Natural killer cell (primary cell): Measurements from ENCODE around the gene DPP7. TPM values are rescaled to one million over a fixed set of nuclear protein-coding genes. Genes with fewer than 3 reads are reported as not detected.

ENCODE experiments used
- ATAC-seq, 3 donors: fragments of 150-1000 bp in 2 of 3; fragments of 200-7000 bp in 1 of 3; cut with Tn5 transposase; 1 replicate in 1 of 3; 2 replicates in 2 of 3; pipeline ENCODE4 v1.10.0; 2021; ENCODE audit warnings: mild to moderate bottlenecking in 2 of 3, moderate library complexity in 2 of 3
- DNase-seq, 2 donors: peaks; one replicate each; pipeline versions ENCODE4 v3.0.0 to v3.0.0-alpha.2; 2013 to 2021; ENCODE audit warnings: mixed read lengths in 1 of 2
- H3K27ac ChIP-seq: one replicate; pipeline ENCODE4 v1.5.1; 2013; ENCODE audit warnings: mild to moderate bottlenecking, low read length
- H3K27me3 ChIP-seq: one replicate; pipeline ENCODE4 v1.6.1; 2013; ENCODE audit warnings: low read length; ENCODE audit not compliant: control insufficient read depth, insufficient read depth
- H3K36me3 ChIP-seq: one replicate; pipeline ENCODE4 v1.6.1; 2013; ENCODE audit warnings: low read length; ENCODE audit not compliant: control insufficient read depth, insufficient read depth
- H3K4me1 ChIP-seq: one replicate; pipeline ENCODE4 v1.6.1; 2013; ENCODE audit warnings: low read length; ENCODE audit not compliant: control insufficient read depth, insufficient read depth
- H3K4me3 ChIP-seq: one replicate; pipeline ENCODE4 v1.5.1; 2013; ENCODE audit warnings: low read length
- H3K9me3 ChIP-seq: one replicate; pipeline ENCODE4 v1.6.1; 2013; ENCODE audit warnings: low read length; ENCODE audit not compliant: control insufficient read depth, insufficient read depth
- H3K27ac Mint-ChIP-seq, 2 donors: one replicate each; pipeline ENCODE4 v1.8.0; 2022; ENCODE audit warnings: mild to moderate bottlenecking in 2 of 2, mixed read lengths in 2 of 2, moderate library complexity in 1 of 2
- H3K27me3 Mint-ChIP-seq, 2 donors: one replicate each; pipeline ENCODE4 v1.8.0; 2022; ENCODE audit warnings: low read depth in 2 of 2, mixed read lengths in 2 of 2
- H3K36me3 Mint-ChIP-seq: one replicate; pipeline ENCODE4 v1.8.0; 2022; ENCODE audit warnings: mixed read lengths
- H3K4me1 Mint-ChIP-seq, 2 donors: one replicate each; pipeline ENCODE4 v1.8.0; 2022; ENCODE audit warnings: mixed read lengths in 2 of 2
- H3K4me3 Mint-ChIP-seq: one replicate; pipeline ENCODE4 v1.8.0; 2022; ENCODE audit warnings: mild to moderate bottlenecking, moderate library complexity, mixed read lengths
- H3K9me3 Mint-ChIP-seq, 2 donors: one replicate each; pipeline ENCODE4 v1.8.0; 2022; ENCODE audit warnings: mixed read lengths in 2 of 2
- WGBS: methylation state at CpG from one replicate; pipeline ENCODE4 v1.1.7; 2013; ENCODE audit warnings: missing lambda C conversion rate; ENCODE audit not compliant: insufficient coverage; 5-methylcytosine and 5-hydroxymethylcytosine counted together
- intact Hi-C: fragments of 100-400 bp; cut with micrococcal nuclease; formaldehyde crosslinking; loops from one replicate; pipeline ENCODE4 v1.14.2; 2022
- total RNA-seq, 4 donors: library from RNA; stranded (reverse); fragments of 120-200 nt in 1 of 4; gene quantifications; one replicate each; pipeline versions ENCODE4 v1.2.3 to v1.2.4, GENCODE V29; 2013 to 2022
- TF ChIP-seq, protein P1 (sequence below): fragments of 200-600 bp; IDR thresholded peaks from one replicate; pipeline ENCODE4 v1.8.0; 2022; ENCODE audit warnings: antibody characterized with exemption

The DPP7 gene
- total RNA-seq, 3 donors from 2014 or later (not counting 1 experiment from before 2014, with no cell fraction given), result 233 to 264 (median 251) TPM

DNA sequence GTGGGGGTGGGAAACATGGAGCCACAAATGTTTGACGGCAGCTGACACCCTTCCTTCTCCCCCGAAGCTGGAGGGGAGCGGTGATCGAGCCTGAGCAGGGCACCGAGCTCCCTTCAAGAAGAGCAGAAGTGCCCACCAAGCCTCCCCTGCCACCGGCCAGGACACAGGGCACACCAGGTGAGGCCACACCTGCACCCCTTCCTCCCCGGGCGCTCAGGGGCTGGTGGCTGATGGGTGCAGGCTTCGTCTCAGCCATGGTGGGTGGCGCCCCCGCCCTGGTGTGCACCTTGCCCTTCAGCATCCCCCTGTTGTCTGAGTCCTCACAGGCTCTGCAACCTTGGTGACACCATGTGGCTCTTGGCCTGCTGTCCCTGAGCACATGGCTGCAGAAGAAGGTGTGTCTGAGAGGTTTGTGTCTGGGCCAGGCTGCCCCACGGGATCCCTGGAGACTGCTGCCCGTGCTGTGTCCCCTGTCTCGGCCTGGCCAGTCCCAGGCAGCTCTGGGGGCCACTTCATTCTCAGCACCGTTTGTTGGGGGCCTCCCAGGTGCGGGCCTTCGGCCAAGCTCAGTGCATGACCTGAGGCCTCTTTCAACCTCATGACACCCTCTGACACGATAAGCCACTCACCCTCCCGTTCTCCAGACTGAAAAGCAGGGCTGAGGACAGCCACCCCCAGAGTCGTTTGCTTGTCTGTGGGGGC is 16.6 kb downstream of the DPP7 start:
- Histone ChIP-seq H3K9me3 (no peaks in the 10 kb centered on the region), H3K27ac (no peak overlapping the region), H3K4me1 (peaks cover 24% of the 10 kb centered on the region), H3K36me3 (peaks cover 56% of the 10 kb centered on the region), H3K4me3 (no peak overlapping the region), H3K27me3 (no peaks in the 10 kb centered on the region)
- H3K4me3 Mint-ChIP-seq, result no peak overlapping the region
- DNase-seq (no peak), ATAC-seq (no peak)
- H3K9me3 Mint-ChIP-seq, result no peaks in the 10 kb centered on the region
- H3K4me1 Mint-ChIP-seq, result peaks cover 9 to 14% of the 10 kb centered on the region in 2 donors
- TF ChIP-seq, protein P1, sequence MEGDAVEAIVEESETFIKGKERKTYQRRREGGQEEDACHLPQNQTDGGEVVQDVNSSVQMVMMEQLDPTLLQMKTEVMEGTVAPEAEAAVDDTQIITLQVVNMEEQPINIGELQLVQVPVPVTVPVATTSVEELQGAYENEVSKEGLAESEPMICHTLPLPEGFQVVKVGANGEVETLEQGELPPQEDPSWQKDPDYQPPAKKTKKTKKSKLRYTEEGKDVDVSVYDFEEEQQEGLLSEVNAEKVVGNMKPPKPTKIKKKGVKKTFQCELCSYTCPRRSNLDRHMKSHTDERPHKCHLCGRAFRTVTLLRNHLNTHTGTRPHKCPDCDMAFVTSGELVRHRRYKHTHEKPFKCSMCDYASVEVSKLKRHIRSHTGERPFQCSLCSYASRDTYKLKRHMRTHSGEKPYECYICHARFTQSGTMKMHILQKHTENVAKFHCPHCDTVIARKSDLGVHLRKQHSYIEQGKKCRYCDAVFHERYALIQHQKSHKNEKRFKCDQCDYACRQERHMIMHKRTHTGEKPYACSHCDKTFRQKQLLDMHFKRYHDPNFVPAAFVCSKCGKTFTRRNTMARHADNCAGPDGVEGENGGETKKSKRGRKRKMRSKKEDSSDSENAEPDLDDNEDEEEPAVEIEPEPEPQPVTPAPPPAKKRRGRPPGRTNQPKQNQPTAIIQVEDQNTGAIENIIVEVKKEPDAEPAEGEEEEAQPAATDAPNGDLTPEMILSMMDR, result no peak
- no peak overlapping the region for H3K27ac Mint-ChIP-seq
- intact Hi-C loops, result no loop called here
- WGBS, result 97% methylated on average over 20 of the region's 20 CpGs
- H3K27me3 Mint-ChIP-seq, result no peaks in the 10 kb centered on the region
- H3K36me3 Mint-ChIP-seq, result no peaks in the 10 kb centered on the region

GRCh38 chr9:137096785-137097546 is 17.6 kb downstream of the DPP7 start:
- no peaks in the 10 kb centered on the region for H3K9me3 Mint-ChIP-seq
- H3K4me1 Mint-ChIP-seq, result peaks cover 9 to 14% of the 10 kb centered on the region in 2 donors
- H3K27ac Mint-ChIP-seq, result peak overlapping the region; percentile 93 to 97
- Histone ChIP-seq H3K9me3 (no peaks in the 10 kb centered on the region), H3K36me3 (peaks cover 55% of the 10 kb centered on the region), H3K4me3 (no peak overlapping the region), H3K27ac (peak overlapping the region; percentile 69), H3K27me3 (no peaks in the 10 kb centered on the region), H3K4me1 (peaks cover 24% of the 10 kb centered on the region)
- 95% methylated on average over 31 of the region's 31 CpGs for WGBS
- no peak overlapping the region for H3K4me3 Mint-ChIP-seq
- TF ChIP-seq, protein P1, result no peak
- DNase-seq (no peak), ATAC-seq (no peak)
- no peaks in the 10 kb centered on the region for H3K27me3 Mint-ChIP-seq
- intact Hi-C loops, result no loop called here
- H3K36me3 Mint-ChIP-seq, result no peaks in the 10 kb centered on the region

DNA sequence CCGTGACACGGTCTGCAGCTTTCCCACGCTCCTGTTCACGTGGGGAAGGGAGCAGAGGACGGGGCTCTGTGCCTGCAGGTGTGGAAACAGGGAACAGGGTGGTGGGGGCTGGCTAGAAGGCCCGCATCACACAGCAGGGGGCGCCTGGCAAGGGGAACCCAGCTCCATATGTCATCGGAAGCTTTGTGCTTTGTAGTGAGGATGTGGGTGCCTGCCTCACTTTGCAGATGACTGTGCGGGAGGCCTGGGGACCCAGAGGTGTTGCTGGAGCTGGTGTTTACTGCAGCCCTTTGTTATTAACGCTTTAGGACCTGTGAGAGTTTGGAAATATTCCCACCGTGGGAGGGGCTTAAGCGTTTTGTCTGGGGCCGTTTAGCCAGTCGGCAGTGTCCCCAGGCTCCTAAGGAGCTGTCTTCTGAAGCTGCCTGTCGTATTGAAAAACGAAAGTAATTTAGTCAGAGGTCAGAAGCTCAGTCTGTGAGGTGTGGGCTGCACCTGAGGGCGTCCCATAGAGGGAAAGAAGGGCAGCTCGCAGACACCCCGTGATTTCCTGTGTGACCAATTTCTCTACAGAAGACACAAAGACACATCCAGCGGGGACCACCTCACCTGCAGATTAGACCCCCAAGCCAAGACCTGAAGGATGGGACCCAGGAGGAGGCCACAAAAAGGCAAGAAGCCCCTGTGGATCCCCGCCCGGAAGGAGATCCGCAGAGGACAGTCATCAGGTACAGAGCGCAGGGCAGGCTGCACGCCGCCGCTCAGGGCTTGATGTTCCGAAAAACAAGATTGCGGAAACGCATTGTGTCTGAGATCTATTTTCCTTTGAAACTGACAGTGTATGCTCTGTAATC is 18.6 kb downstream of the DPP7 start:
- peak overlapping the region; percentile 86 for H3K4me3 Mint-ChIP-seq
- H3K9me3 Mint-ChIP-seq, result no peaks in the 10 kb centered on the region
- DNase-seq, result peak; percentile 73 to 94
- peaks cover 50% of the 10 kb centered on the region for H3K36me3 ChIP-seq
- peaks cover 9 to 14% of the 10 kb centered on the region in 2 donors for H3K4me1 Mint-ChIP-seq
- H3K27me3 ChIP-seq, result no peaks in the 10 kb centered on the region
- peak overlapping the region; percentile 93 to 97 for H3K27ac Mint-ChIP-seq
- H3K27me3 Mint-ChIP-seq, result no peaks in the 10 kb centered on the region
- no peaks in the 10 kb centered on the region for H3K9me3 ChIP-seq
- peaks cover 24% of the 10 kb centered on the region for H3K4me1 ChIP-seq
- peak; percentile 94 to 96 (median 95) for ATAC-seq
- no peaks in the 10 kb centered on the region for H3K36me3 Mint-ChIP-seq
- peak overlapping the region; percentile 69 for H3K27ac ChIP-seq
- peak overlapping the region; percentile 2 for H3K4me3 ChIP-seq
- intact Hi-C loops, result no loop called here
- TF ChIP-seq, protein P1, result peak; percentile 54
- 65% methylated on average over 29 of the region's 30 CpGs for WGBS
